ENCODE measurements around the gene BBS5.
A peak's percentile ranks its signal among the peaks of the same experiment; 100 is the strongest.
"Not testable (repeated sequence)": the region's sequence is repeated elsewhere in the genome, so short reads cannot be mapped to it uniquely, and the experiment has no call there.

The BBS5 gene
- 0.76 to 2.0 (median 1.6) reads per million in 4 donors for total RNA-seq

- DNase-seq: peak; percentile 17 to 79 (median 43)
Measured at GRCh38 chr2:169479257-169480078, at the start of gene BBS5. BBS5 (plus strand) TSS chr2:169479494; CDS start chr2:169479554, 60 bp downstream.

- DNase-seq: not testable (repeated sequence)
Measured at GRCh38 chr2:169431772-169432171, 47.5 kb upstream of the BBS5 start.

GRCh38 chr2:169434236-169434635 is 45.1 kb upstream of the BBS5 start:
- DNase-seq: not testable (repeated sequence)

GRCh38 chr2:169438466-169439072 is 40.7 kb upstream of the BBS5 start:
- DNase-seq: no peak

- DNase-seq: no peak
Measured at GRCh38 chr2:169439900-169440299, 39.4 kb upstream of the BBS5 start.

- no peak for DNase-seq
Measured at GRCh38 chr2:169446452-169446851, 32.8 kb upstream of the BBS5 start.

GRCh38 chr2:169448316-169448715 is 31.0 kb upstream of the BBS5 start:
- DNase-seq: no peak

GRCh38 chr2:169448865-169449264 is 30.4 kb upstream of the BBS5 start:
- no peak for DNase-seq

GRCh38 chr2:169452080-169452479 is 27.2 kb upstream of the BBS5 start:
- DNase-seq: no peak

GRCh38 chr2:169453044-169453443 is 26.2 kb upstream of the BBS5 start:
- DNase-seq: not testable (repeated sequence)

GRCh38 chr2:169461143-169461542 is 18.2 kb upstream of the BBS5 start:
- DNase-seq: no peak

GRCh38 chr2:169462896-169463695 is 16.2 kb upstream of the BBS5 start:
- DNase-seq: no peak

GRCh38 chr2:169464466-169464865 is 14.8 kb upstream of the BBS5 start:
- no peak for DNase-seq

- peak in 1 of 5 donors; percentile 42 for DNase-seq
Measured at GRCh38 chr2:169464882-169465281, 14.4 kb upstream of the BBS5 start.

GRCh38 chr2:169468841-169469240 is 10.5 kb upstream of the BBS5 start:
- DNase-seq: no peak

- DNase-seq: no peak
Measured at GRCh38 chr2:169469952-169470572, 9.2 kb upstream of the BBS5 start.

- DNase-seq: no peak
Measured at GRCh38 chr2:169472249-169472648, 7.0 kb upstream of the BBS5 start.

- no peak for DNase-seq
Measured at GRCh38 chr2:169476459-169476858, 2.8 kb upstream of the BBS5 start.

GRCh38 chr2:169478339-169478738 is 955 bp upstream of the BBS5 start:
- no peak for DNase-seq

GRCh38 chr2:169478745-169479256 is 493 bp upstream of the BBS5 start:
- DNase-seq: no peak

GRCh38 chr2:169480079-169480465 is 778 bp downstream of the BBS5 start:
- DNase-seq: no peak

GRCh38 chr2:169485650-169486138 is 6.4 kb downstream of the BBS5 start:
- DNase-seq: no peak

Measured in T-helper 1 cell (primary cell).